ENCODE data around the gene ZC3H11A.

GRCh38 chr1:203835476-203835875 lies 40.1 kb downstream of the ZC3H11A start:
- no peak for TF ChIP-seq CTCF (IDR thresholded peaks at IDR 0.05 in 8 of 11, conservative IDR thresholded peaks at IDR 0.05 in 3 of 11)
- TF ChIP-seq POLR2AphosphoS5 (IDR thresholded peaks at IDR 0.05) = no peak
- no peak for TF ChIP-seq POLR2A (IDR thresholded peaks at IDR 0.05)

All from spleen (tissue), 7 donors.